SU-DHL-6 (cell line): ENCODE measurements around the gene CTNNA2.

ENCODE experiments used
- EZH2phosphoT487 ChIP-seq: fragments of 200-600 bp; sonication (generic), shearing (Covaris generic); conservative IDR thresholded peaks from 2 replicates; pipeline ENCODE4 v1.6.1; 2018; ENCODE audit warnings: mild to moderate bottlenecking, antibody characterized with exemption, low read length, moderate library complexity, mixed read lengths
- TF ChIP-seq, protein P1 (sequence below): fragments of 200-600 bp; sonication (generic); IDR thresholded peaks from one replicate; pipeline ENCODE4 v1.5.1; 2017; ENCODE audit warnings: antibody characterized with exemption, mild to moderate bottlenecking, low read length, moderate library complexity; ENCODE audit not compliant: insufficient read depth, poor library complexity, severe bottlenecking

DNA sequence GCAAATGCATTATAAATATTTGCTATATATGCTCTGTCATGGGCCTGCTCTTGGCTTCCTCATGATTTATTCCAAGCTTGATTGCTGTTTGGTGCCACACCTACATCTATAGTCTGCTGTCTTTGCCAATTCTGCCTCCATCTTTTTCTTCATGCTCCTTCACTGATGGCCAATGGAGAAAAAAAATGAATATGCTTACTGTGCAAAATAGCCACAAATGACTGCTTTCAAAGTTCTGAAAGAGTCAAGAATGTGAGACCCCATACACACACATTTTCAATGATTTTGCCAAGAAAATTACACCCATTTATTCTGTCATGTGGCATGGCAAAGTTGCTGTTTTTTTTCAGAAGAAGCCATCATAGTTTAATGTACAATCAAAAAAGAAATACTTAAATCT, 1097.3 kb downstream of the CTNNA2 start:
- TF ChIP-seq, protein P1, sequence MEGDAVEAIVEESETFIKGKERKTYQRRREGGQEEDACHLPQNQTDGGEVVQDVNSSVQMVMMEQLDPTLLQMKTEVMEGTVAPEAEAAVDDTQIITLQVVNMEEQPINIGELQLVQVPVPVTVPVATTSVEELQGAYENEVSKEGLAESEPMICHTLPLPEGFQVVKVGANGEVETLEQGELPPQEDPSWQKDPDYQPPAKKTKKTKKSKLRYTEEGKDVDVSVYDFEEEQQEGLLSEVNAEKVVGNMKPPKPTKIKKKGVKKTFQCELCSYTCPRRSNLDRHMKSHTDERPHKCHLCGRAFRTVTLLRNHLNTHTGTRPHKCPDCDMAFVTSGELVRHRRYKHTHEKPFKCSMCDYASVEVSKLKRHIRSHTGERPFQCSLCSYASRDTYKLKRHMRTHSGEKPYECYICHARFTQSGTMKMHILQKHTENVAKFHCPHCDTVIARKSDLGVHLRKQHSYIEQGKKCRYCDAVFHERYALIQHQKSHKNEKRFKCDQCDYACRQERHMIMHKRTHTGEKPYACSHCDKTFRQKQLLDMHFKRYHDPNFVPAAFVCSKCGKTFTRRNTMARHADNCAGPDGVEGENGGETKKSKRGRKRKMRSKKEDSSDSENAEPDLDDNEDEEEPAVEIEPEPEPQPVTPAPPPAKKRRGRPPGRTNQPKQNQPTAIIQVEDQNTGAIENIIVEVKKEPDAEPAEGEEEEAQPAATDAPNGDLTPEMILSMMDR: no peak
- no peak for TF ChIP-seq EZH2phosphoT487
